Sigmoid colon (tissue), 7 donors: ENCODE data around the gene ATP10A. TPM values are rescaled to one million over a fixed set of nuclear protein-coding genes. Genes with fewer than 3 reads are reported as not detected.

Experiments used
- DNase-seq: peaks from one replicate; pipeline ENCODE4 v3.0.0-alpha.2; 2019
- H3K27ac ChIP-seq, 4 donors: fragments of 200-600 bp; sonication (generic); one replicate each; pipeline ENCODE4 v1.5.1; 2016 to 2019; ENCODE audit warnings: mild to moderate bottlenecking in 1 of 4
- H3K27me3 ChIP-seq, 3 donors: fragments of 200-600 bp; sonication (generic); one replicate each; pipeline ENCODE4 v1.5.1; 2019; ENCODE audit warnings: mild to moderate bottlenecking in 1 of 3
- H3K36me3 ChIP-seq, 4 donors: fragments of 200-600 bp; sonication (generic); one replicate each; pipeline ENCODE4 v1.5.1; 2016 to 2019
- H3K4me1 ChIP-seq, 4 donors: fragments of 200-600 bp; sonication (generic); one replicate each; pipeline ENCODE4 v1.5.1; 2017 to 2019
- H3K4me3 ChIP-seq, 4 donors: fragments of 200-600 bp; sonication (generic); one replicate each; pipeline ENCODE4 v1.5.1; 2017 to 2019; ENCODE audit warnings: mild to moderate bottlenecking in 2 of 4, moderate library complexity in 1 of 4
- H3K9me3 ChIP-seq, 4 donors: fragments of 200-600 bp in 3 of 4; sonication (generic) in 3 of 4; one replicate each; pipeline versions ENCODE4 v1.5.1 to v1.6.1; 2013 to 2019
- CTCF ChIP-seq, 4 experiments: fragments of 450-650 bp in 3 of 4; fragments of 200-600 bp in 1 of 4; IDR thresholded peaks; one replicate each; pipeline ENCODE4 v1.5.1; 2016 to 2019; ENCODE audit warnings: antibody characterized with exemption in 4 of 4, mild to moderate bottlenecking in 3 of 4, moderate library complexity in 2 of 4
- EP300 ChIP-seq, 4 donors: sonication (generic); formaldehyde crosslinking; IDR thresholded peaks; one replicate each; pipeline ENCODE4 v1.6.1; 2017; ENCODE audit warnings: antibody characterized with exemption in 4 of 4
- POLR2A ChIP-seq, 2 donors: fragments of 450-650 bp; IDR thresholded peaks; one replicate each; pipeline ENCODE4 v1.6.1; 2016; ENCODE audit warnings: antibody characterized with exemption in 2 of 2, mild to moderate bottlenecking in 2 of 2, moderate library complexity in 2 of 2
- POLR2AphosphoS5 ChIP-seq, 4 donors: sonication (generic); formaldehyde crosslinking; IDR thresholded peaks; one replicate each; pipeline ENCODE4 v1.6.1; 2017; ENCODE audit warnings: antibody characterized with exemption in 4 of 4
- WGBS, 2 donors: extraction: QIAGEN DNeasy Blood & Tissue Kit; methylation state at CpG; one replicate each; pipeline ENCODE4 v1.1.7; 2013; 5-methylcytosine and 5-hydroxymethylcytosine counted together
- intact Hi-C: fragments of 100-400 bp; cut with DNase I; formaldehyde crosslinking; loops from one replicate; pipeline ENCODE4 v1.15.1; 2023
- polyA plus RNA-seq, 3 donors: library from polyadenylated mRNA; stranded (reverse); fragments of 200-250 nt; gene quantifications; one replicate each; pipeline ENCODE4 v1.2.3, GENCODE V29; 2013
- total RNA-seq, 4 donors: library from RNA; depleted of rRNA; stranded (reverse); fragments of >200 nt; gene quantifications; one replicate each; pipeline ENCODE4 v1.1.0, GENCODE V29; 2016
- donor health status: healthy with polysubstance abuse.
- donor health status: Bipolar disorder and iron deficiency.
- donor health status: healthy.

ATP10A gene
- total and polyA plus RNA-seq, 7 donors, result 0.23 to 7.7 (median 2.9) TPM

GRCh38 chr15:25686780-25687179 lies 176.3 kb downstream of the ATP10A start:
- no peak overlapping the region for H3K27ac ChIP-seq
- no peak for TF ChIP-seq POLR2A (IDR thresholded peaks at IDR 0.05)
- TF ChIP-seq EP300 (IDR thresholded peaks at IDR 0.05), result no peak
- no peak for TF ChIP-seq CTCF (IDR thresholded peaks at IDR 0.05)
- no peak for TF ChIP-seq POLR2AphosphoS5 (IDR thresholded peaks at IDR 0.05)
- WGBS, 2 donors, result 30% methylated on average over 6 of the region's 6 CpGs; no CpG with 5 or more reads in 1 of the 2 donors
- intact Hi-C loops, result no loop called here
- H3K9me3 ChIP-seq, result no peaks in the 10 kb centered on the region
- no peak for DNase-seq
- H3K4me3 ChIP-seq, result no peak overlapping the region
- no peaks in the 10 kb centered on the region for H3K27me3 ChIP-seq
- peaks cover 0 to 48% (median 37%) of the 10 kb centered on the region in 4 donors for H3K4me1 ChIP-seq
- peaks cover 0 to 6% (median 0%) of the 10 kb centered on the region in 4 donors for H3K36me3 ChIP-seq

- 85% methylated on average over 13 of the region's 13 CpGs for WGBS, 2 donors
- no peaks in the 10 kb centered on the region for H3K9me3 ChIP-seq
- intact Hi-C loops, result loop anchor here (5.0 kb wide), 1 partner anchor 142 kb away; no protein-coding TSS in a partner anchor
- peak; percentile 85 for DNase-seq
- peaks cover 0 to 10% (median 0%) of the 10 kb centered on the region in 4 donors for H3K36me3 ChIP-seq
- no peak for TF ChIP-seq POLR2A (IDR thresholded peaks at IDR 0.05)
- peak in 3 of 4 donors; percentile 42 to 72 (median 68) for TF ChIP-seq POLR2AphosphoS5 (IDR thresholded peaks at IDR 0.05)
- peak in 2 of 4 donors; percentile 44 to 55 for TF ChIP-seq EP300 (IDR thresholded peaks at IDR 0.05)
- no peak for TF ChIP-seq CTCF (IDR thresholded peaks at IDR 0.05)
- no peaks in the 10 kb centered on the region for H3K27me3 ChIP-seq
- H3K4me3 ChIP-seq, result no peak overlapping the region
- H3K4me1 ChIP-seq, result peaks cover 0 to 40% (median 33%) of the 10 kb centered on the region in 4 donors
- H3K27ac ChIP-seq, result peak overlapping the region; percentile 65 to 76 (median 71)
Measured at GRCh38 chr15:25684521-25685431, 178.4 kb downstream of the ATP10A start.

- no peaks in the 10 kb centered on the region for H3K27me3 ChIP-seq
- DNase-seq, result no peak
- H3K27ac ChIP-seq, result peak overlapping the region; percentile 65 to 76 (median 71)
- no peak overlapping the region for H3K4me3 ChIP-seq
- peaks cover 0 to 40% (median 33%) of the 10 kb centered on the region in 4 donors for H3K4me1 ChIP-seq
- 83 to 92% methylated on average over 3 of the region's 3 CpGs for WGBS, 2 donors
- no peaks in the 10 kb centered on the region for H3K9me3 ChIP-seq
- peaks cover 0 to 18% (median 3%) of the 10 kb centered on the region in 4 donors for H3K36me3 ChIP-seq
- no peak for TF ChIP-seq POLR2A (IDR thresholded peaks at IDR 0.05)
- TF ChIP-seq CTCF (IDR thresholded peaks at IDR 0.05), result no peak
- no peak for TF ChIP-seq POLR2AphosphoS5 (IDR thresholded peaks at IDR 0.05)
- TF ChIP-seq EP300 (IDR thresholded peaks at IDR 0.05), result no peak
- intact Hi-C loops, result loop anchor here (5.0 kb wide), 1 partner anchor 142 kb away; no protein-coding TSS in a partner anchor
Measured at GRCh38 chr15:25683911-25684310, 179.2 kb downstream of the ATP10A start.

- Histone ChIP-seq H3K9me3 (no peaks in the 10 kb centered on the region), H3K4me1 (peaks cover 0 to 40% (median 33%) of the 10 kb centered on the region in 4 donors), H3K36me3 (peaks cover 0 to 18% (median 5%) of the 10 kb centered on the region in 4 donors), H3K27ac (peak overlapping the region; percentile 65 to 76 (median 71)), H3K4me3 (no peak overlapping the region), H3K27me3 (no peaks in the 10 kb centered on the region)
- 80 to 82% methylated on average over 6 of the region's 6 CpGs for WGBS, 2 donors
- intact Hi-C loops, result loop anchor here (5.0 kb wide), 1 partner anchor 141 kb away; no protein-coding TSS in a partner anchor
- no peak for TF ChIP-seq CTCF (IDR thresholded peaks at IDR 0.05)
- no peak for TF ChIP-seq EP300 (IDR thresholded peaks at IDR 0.05)
- TF ChIP-seq POLR2AphosphoS5 (IDR thresholded peaks at IDR 0.05), result no peak
- TF ChIP-seq POLR2A (IDR thresholded peaks at IDR 0.05), result no peak
- no peak for DNase-seq
Measured at GRCh38 chr15:25683415-25683814, 179.7 kb downstream of the ATP10A start.
